Fibroblast of lung (primary cell): ENCODE data around the gene JAZF1. TPM values are rescaled to one million over a fixed set of nuclear protein-coding genes. Genes with fewer than 3 reads are reported as not detected.

Experiments used
- DNase-seq, 2 donors: peaks; one replicate each; pipeline versions ENCODE4 v3.0.0 to v3.0.0-alpha.2; 2010; ENCODE audit warnings: low read depth in 2 of 2
- H2AFZ ChIP-seq: 2 replicates; pipeline ENCODE4 v1.5.1; 2012; ENCODE audit warnings: low read length, control low read depth, inconsistent platforms
- H3K27ac ChIP-seq: 2 replicates; pipeline ENCODE4 v1.5.1; 2011; ENCODE audit warnings: low read length, control low read depth; ENCODE audit not compliant: insufficient read depth
- H3K27me3 ChIP-seq: 2 replicates; pipeline ENCODE4 v1.5.1; 2011; ENCODE audit warnings: mild to moderate bottlenecking, low read length; ENCODE audit not compliant: control insufficient read depth, insufficient read depth
- H3K36me3 ChIP-seq: 2 replicates; pipeline ENCODE4 v1.5.1; 2011; ENCODE audit warnings: low read length; ENCODE audit not compliant: control insufficient read depth, insufficient read depth
- H3K4me1 ChIP-seq: 2 replicates; pipeline ENCODE4 v1.5.1; 2011; ENCODE audit warnings: low read length; ENCODE audit not compliant: control insufficient read depth, insufficient read depth; ENCODE audit errors: extremely low read depth
- H3K4me2 ChIP-seq: 2 replicates; pipeline ENCODE4 v1.5.1; 2011; ENCODE audit warnings: low read length, control low read depth; ENCODE audit not compliant: insufficient read depth; ENCODE audit errors: extremely low read depth
- H3K4me3 ChIP-seq, 4 experiments: fragments of 200-600 bp in 1 of 4; sonication (generic) in 1 of 4; replicated peaks in 1 of 4; 2 replicates each; pipeline ENCODE4 v1.5.1; 2011 to 2016; ENCODE audit warnings: low read length in 4 of 4, low read depth in 3 of 4, mild to moderate bottlenecking in 3 of 4, control low read depth in 2 of 4, inconsistent platforms in 1 of 4, mixed read lengths in 1 of 4; ENCODE audit not compliant: insufficient read depth in 1 of 4; ENCODE audit errors: control extremely low read depth in 1 of 4
- H3K79me2 ChIP-seq: 2 replicates; pipeline ENCODE4 v1.5.1; 2012; ENCODE audit warnings: mild to moderate bottlenecking, low read length, inconsistent platforms; ENCODE audit not compliant: control insufficient read depth, insufficient read depth
- H3K9ac ChIP-seq: 2 replicates; pipeline ENCODE4 v1.5.1; 2011; ENCODE audit warnings: mild to moderate bottlenecking, low read length, control low read depth; ENCODE audit not compliant: insufficient read depth
- H3K9me3 ChIP-seq: 2 replicates; pipeline ENCODE4 v1.5.1; 2012; ENCODE audit warnings: low read depth, low read length; ENCODE audit not compliant: control insufficient read depth, insufficient read depth
- H4K20me1 ChIP-seq: 2 replicates; pipeline ENCODE4 v1.5.1; 2011; ENCODE audit warnings: low read length; ENCODE audit not compliant: control insufficient read depth, insufficient read depth; ENCODE audit errors: extremely low read depth
- EZH2 ChIP-seq: IDR thresholded peaks from 2 replicates; pipeline ENCODE4 v1.5.1; 2012; ENCODE audit warnings: low read length, control low read depth, mild to moderate bottlenecking; ENCODE audit errors: missing control alignments
- polyA plus RNA-seq, 2 donors: library from polyadenylated mRNA; depleted of rRNA in 1 of 2; stranded (reverse) in 1 of 2; unstranded in 1 of 2; fragments of >200 nt; gene quantifications; 2 replicates each; pipeline ENCODE4 v1.2.1, GENCODE V29; 2011 to 2012; ENCODE audit warnings: missing spikeins in 1 of 2
- total RNA-seq: library from RNA; depleted of rRNA; stranded (reverse); fragments of >200 nt; gene quantifications from 2 replicates; pipeline ENCODE4 v1.2.1, GENCODE V29; 2014
- TF ChIP-seq, protein P1 (sequence below), 2 donors: IDR thresholded peaks in 1 of 2; conservative IDR thresholded peaks in 1 of 2; 1 replicate in 1 of 2; 2 replicates in 1 of 2; pipeline ENCODE4 v1.5.1; 2011 to 2012; ENCODE audit warnings: low read length in 2 of 2, control low read depth in 1 of 2, inconsistent platforms in 1 of 2, low read depth in 1 of 2, mild to moderate bottlenecking in 1 of 2

The JAZF1 gene
- total and polyA plus RNA-seq, 2 donors (not counting 1 experiment from before 2014, with no cell fraction given), result 9.1 to 9.3 TPM

DNA sequence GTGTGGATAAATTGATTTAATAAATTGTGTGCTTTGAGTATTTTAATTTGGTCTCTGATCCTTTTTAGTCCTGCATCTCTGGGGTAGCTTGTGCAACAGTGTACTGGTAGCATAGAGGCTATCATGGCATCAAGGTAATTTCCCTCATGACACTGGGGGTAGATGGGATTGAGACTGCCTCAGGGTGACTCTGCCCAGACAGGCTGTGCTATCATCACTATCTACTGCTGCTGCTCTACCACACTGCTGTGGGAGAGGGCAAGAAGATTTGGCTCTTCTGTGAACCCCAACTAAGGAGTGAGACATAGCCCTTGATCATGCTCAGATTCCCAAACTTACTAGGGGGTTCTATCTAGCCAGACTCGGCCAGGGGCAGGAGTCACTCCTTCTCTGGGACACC lies 43.6 kb upstream of the JAZF1 start:
- H3K4me1 ChIP-seq, result no peaks in the 10 kb centered on the region
- no peak for DNase-seq
- H3K9ac ChIP-seq, result no peak overlapping the region
- no peak overlapping the region for H3K27ac ChIP-seq
- H3K79me2 ChIP-seq, result no peaks in the 10 kb centered on the region
- H4K20me1 ChIP-seq, result no peaks in the 10 kb centered on the region
- peaks cover 8% of the 10 kb centered on the region for H3K27me3 ChIP-seq
- H2AFZ ChIP-seq, result no peak overlapping the region
- no peak overlapping the region for H3K4me3 ChIP-seq
- TF ChIP-seq EZH2, result no peak
- TF ChIP-seq, protein P1, sequence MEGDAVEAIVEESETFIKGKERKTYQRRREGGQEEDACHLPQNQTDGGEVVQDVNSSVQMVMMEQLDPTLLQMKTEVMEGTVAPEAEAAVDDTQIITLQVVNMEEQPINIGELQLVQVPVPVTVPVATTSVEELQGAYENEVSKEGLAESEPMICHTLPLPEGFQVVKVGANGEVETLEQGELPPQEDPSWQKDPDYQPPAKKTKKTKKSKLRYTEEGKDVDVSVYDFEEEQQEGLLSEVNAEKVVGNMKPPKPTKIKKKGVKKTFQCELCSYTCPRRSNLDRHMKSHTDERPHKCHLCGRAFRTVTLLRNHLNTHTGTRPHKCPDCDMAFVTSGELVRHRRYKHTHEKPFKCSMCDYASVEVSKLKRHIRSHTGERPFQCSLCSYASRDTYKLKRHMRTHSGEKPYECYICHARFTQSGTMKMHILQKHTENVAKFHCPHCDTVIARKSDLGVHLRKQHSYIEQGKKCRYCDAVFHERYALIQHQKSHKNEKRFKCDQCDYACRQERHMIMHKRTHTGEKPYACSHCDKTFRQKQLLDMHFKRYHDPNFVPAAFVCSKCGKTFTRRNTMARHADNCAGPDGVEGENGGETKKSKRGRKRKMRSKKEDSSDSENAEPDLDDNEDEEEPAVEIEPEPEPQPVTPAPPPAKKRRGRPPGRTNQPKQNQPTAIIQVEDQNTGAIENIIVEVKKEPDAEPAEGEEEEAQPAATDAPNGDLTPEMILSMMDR (conservative IDR thresholded peaks at IDR 0.05 in 1 of 2, IDR thresholded peaks at IDR 0.05 in 1 of 2; ENCODE audit: low read depth in 1 of 2, low read length in 2 of 2), result no peak
- H3K4me2 ChIP-seq, result no peak overlapping the region
- no peaks in the 10 kb centered on the region for H3K36me3 ChIP-seq
- H3K9me3 ChIP-seq, result no peaks in the 10 kb centered on the region

DNA sequence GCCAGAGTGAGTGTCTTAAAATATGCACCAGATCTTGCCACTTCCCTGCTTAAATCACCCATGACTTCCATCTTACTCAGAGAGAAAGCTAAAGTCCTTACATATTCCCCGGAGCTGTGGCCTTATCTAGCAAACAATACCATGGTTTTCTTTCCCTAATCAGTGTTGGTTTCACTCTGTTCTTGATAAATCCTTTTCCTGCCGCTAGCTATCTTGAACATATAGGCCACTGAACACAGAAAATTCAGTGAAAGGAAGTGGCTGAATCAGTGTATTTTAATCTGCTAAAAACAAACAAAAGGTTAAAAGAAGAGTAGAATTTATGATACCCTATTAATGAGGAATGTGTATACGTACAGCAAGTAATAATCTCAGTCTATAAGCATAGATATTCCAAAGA lies 42.0 kb upstream of the JAZF1 start:
- Histone ChIP-seq H3K27ac (no peak overlapping the region), H3K36me3 (no peaks in the 10 kb centered on the region), H3K9me3 (no peaks in the 10 kb centered on the region), H3K4me3 (no peak overlapping the region), H3K27me3 (peaks cover 8% of the 10 kb centered on the region), H3K4me1 (no peaks in the 10 kb centered on the region), H3K4me2 (no peak overlapping the region), H4K20me1 (no peaks in the 10 kb centered on the region), H2AFZ (no peak overlapping the region), H3K9ac (no peak overlapping the region), H3K79me2 (no peaks in the 10 kb centered on the region)
- no peak for DNase-seq
- TF ChIP-seq, protein P1 (conservative IDR thresholded peaks at IDR 0.05 in 1 of 2, IDR thresholded peaks at IDR 0.05 in 1 of 2; ENCODE audit: low read depth in 1 of 2, low read length in 2 of 2), result no peak
- no peak for TF ChIP-seq EZH2

DNA sequence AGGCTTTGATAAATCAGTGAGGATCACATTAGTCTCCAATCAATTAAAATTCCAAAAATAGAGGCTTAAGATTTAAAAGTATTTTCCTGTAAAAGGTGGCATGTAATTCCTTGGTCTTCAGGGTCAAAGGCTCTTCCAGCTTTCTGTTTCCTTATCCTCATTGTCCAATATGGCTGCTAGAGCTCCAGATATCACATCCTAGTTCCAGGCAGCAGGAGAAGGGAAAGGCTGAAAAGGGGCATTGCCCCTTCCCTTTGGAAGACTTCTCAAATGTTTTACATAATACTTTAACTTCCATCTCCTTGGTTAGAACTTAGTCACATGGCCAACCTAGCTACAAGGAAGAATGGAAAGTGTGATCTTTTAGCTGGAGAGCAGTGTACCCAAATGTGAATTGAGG lies 39.2 kb upstream of the JAZF1 start:
- Histone ChIP-seq H3K4me2 (no peak overlapping the region), H3K27ac (no peak overlapping the region)

More for the DNA sequence above, 39.2 kb upstream of the JAZF1 start:
- TF ChIP-seq, protein P1 (conservative IDR thresholded peaks at IDR 0.05 in 1 of 2, IDR thresholded peaks at IDR 0.05 in 1 of 2; ENCODE audit: low read depth in 1 of 2, low read length in 2 of 2), result no peak
- no peak for TF ChIP-seq EZH2
- Histone ChIP-seq H3K9me3 (no peaks in the 10 kb centered on the region), H3K4me3 (no peak overlapping the region), H4K20me1 (no peaks in the 10 kb centered on the region), H3K27me3 (peaks cover 8% of the 10 kb centered on the region), H3K9ac (no peak overlapping the region), H3K79me2 (no peaks in the 10 kb centered on the region), H2AFZ (no peak overlapping the region), H3K36me3 (no peaks in the 10 kb centered on the region), H3K4me1 (no peaks in the 10 kb centered on the region)
- no peak for DNase-seq
